Lower leg skin (tissue), 4 donors: ENCODE data around the gene WNK2. TPM values are rescaled to one million over a fixed set of nuclear protein-coding genes. Genes with fewer than 3 reads are reported as not detected.
A peak's percentile ranks its signal among the peaks of the same experiment; 100 is the strongest.

ENCODE experiments used
- DNase-seq, 2 donors: peaks; one replicate each; pipeline ENCODE4 v3.0.0-alpha.2; 2019; ENCODE audit warnings: low spot score in 2 of 2
- H3K4me3 ChIP-seq: fragments of 200-600 bp; sonication (generic); 2 replicates; pipeline ENCODE4 v1.5.1; 2017; ENCODE audit warnings: mild to moderate bottlenecking, low read depth; ENCODE audit not compliant: poor library complexity, severe bottlenecking
- CTCF ChIP-seq, 3 donors: fragments of 450-650 bp; IDR thresholded peaks; one replicate each; pipeline ENCODE4 v1.5.1; 2016; ENCODE audit warnings: antibody characterized with exemption in 3 of 3, mild to moderate bottlenecking in 3 of 3, moderate library complexity in 2 of 3
- POLR2A ChIP-seq, 2 donors: fragments of 450-650 bp; IDR thresholded peaks; one replicate each; pipeline ENCODE4 v1.6.1; 2016 to 2017; ENCODE audit warnings: antibody characterized with exemption in 2 of 2, mild to moderate bottlenecking in 1 of 2, moderate library complexity in 1 of 2
- WGBS, 2 donors: methylation state at CpG; one replicate each; pipeline ENCODE4 v1.1.5; 2018; 5-methylcytosine and 5-hydroxymethylcytosine counted together
- intact Hi-C: fragments of 100-400 bp; cut with DNase I; formaldehyde crosslinking; loops from one replicate; pipeline ENCODE4 v1.15.0; 2023; ENCODE audit warnings: low total_unique reads
- total RNA-seq, 4 donors: library from RNA; depleted of rRNA; stranded (reverse); fragments of >200 nt; gene quantifications; one replicate each; pipeline ENCODE4 v1.1.0, GENCODE V29; 2016

WNK2 gene
- total RNA-seq, 4 donors from 2014 or later = 35.3 to 53.6 (median 42.6) TPM

- TF ChIP-seq CTCF (IDR thresholded peaks at IDR 0.05) = no peak
- TF ChIP-seq POLR2A (IDR thresholded peaks at IDR 0.05) = no peak
- no peak overlapping the region for H3K4me3 ChIP-seq
- intact Hi-C loops = no loop called here
- no peak for DNase-seq
- 76 to 80% methylated on average over 7 of the region's 7 CpGs for WGBS, 2 donors
Measured at GRCh38 chr9:93255494-93255867, 71.5 kb downstream of the WNK2 start.

- 92 to 95% methylated on average over 20 of the region's 22 CpGs for WGBS, 2 donors
- TF ChIP-seq POLR2A (IDR thresholded peaks at IDR 0.05) (no peak), CTCF (IDR thresholded peaks at IDR 0.05) (no peak)
- peak in 1 of 2 donors; percentile 61 for DNase-seq
- intact Hi-C loops = no loop called here
- H3K4me3 ChIP-seq = no peak overlapping the region
Measured at GRCh38 chr9:93255994-93256877, 72.3 kb downstream of the WNK2 start.

- 83 to 94% methylated on average over 17 to 18 of the region's 22 CpGs for WGBS, 2 donors
- DNase-seq = peak in 1 of 2 donors; percentile 80
- TF ChIP-seq POLR2A (IDR thresholded peaks at IDR 0.05) = no peak
- TF ChIP-seq CTCF (IDR thresholded peaks at IDR 0.05) = no peak
- H3K4me3 ChIP-seq = no peak overlapping the region
- intact Hi-C loops = no loop called here
Measured at GRCh38 chr9:93256878-93257807, 73.2 kb downstream of the WNK2 start.

DNA sequence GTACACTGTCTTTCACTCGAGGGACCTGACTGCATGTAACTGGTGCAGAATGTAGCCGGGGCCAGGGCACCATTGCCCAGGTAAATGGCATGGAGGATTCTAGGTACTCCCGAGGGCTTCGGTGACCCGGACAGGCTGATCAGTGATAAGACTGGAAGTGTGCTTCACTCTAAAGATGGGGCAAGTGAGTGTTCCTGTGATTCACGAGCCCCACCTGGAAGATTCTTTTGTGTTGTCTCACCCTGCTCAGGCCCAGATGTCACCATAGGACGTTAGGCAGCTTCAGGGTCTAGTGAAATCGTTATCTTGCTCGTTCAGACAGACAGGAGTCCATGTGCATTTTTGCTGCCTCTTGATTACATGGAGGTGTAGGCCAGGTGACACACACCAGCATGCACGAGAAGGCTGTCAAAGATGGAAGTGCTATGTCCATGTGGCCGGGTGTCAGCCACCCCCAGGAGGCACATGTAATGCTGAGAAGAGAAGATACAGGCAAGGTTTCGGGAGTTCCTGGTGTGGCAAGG lies 73.9 kb downstream of the WNK2 start:
- 86 to 90% methylated on average over 12 of the region's 12 CpGs for whole genome bisulfite sequencing, 2 donors
- DNase-seq = no peak
- H3K4me3 ChIP-seq = no peak overlapping the region
- no peak for TF ChIP-seq CTCF (IDR thresholded peaks at IDR 0.05)
- TF ChIP-seq POLR2A (IDR thresholded peaks at IDR 0.05) = no peak
- intact Hi-C loops = no loop called here

GRCh38 chr9:93258419-93258817 lies 74.5 kb downstream of the WNK2 start:
- intact Hi-C loops = no loop called here
- no peak for DNase-seq
- 94 to 95% methylated on average over 4 of the region's 4 CpGs for WGBS, 2 donors
- H3K4me3 ChIP-seq = no peak overlapping the region
- no peak for TF ChIP-seq POLR2A (IDR thresholded peaks at IDR 0.05)
- TF ChIP-seq CTCF (IDR thresholded peaks at IDR 0.05) = no peak
